ENCODE data around the gene EPC1.

DNA sequence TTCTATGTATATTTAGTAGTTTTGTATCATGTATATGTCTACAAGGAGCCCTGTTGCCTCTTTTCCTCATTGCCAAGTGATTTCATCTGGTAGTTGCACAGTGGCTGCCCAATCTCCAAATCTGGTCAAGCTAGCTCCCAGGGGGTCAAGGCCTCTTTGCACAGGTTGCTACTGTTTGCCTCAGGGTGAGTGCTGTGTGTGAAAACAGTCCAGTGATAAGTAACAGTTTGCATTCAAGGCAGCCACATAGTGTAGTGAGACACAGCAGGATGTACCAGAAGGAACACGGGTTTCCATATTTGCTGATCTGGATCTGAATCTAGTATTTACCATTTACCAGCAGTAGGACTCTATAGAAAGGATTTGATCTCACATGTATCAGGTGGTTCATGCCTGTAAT lies 13.3 kb upstream of the EPC1 start:
- TF ChIP-seq, protein P1, sequence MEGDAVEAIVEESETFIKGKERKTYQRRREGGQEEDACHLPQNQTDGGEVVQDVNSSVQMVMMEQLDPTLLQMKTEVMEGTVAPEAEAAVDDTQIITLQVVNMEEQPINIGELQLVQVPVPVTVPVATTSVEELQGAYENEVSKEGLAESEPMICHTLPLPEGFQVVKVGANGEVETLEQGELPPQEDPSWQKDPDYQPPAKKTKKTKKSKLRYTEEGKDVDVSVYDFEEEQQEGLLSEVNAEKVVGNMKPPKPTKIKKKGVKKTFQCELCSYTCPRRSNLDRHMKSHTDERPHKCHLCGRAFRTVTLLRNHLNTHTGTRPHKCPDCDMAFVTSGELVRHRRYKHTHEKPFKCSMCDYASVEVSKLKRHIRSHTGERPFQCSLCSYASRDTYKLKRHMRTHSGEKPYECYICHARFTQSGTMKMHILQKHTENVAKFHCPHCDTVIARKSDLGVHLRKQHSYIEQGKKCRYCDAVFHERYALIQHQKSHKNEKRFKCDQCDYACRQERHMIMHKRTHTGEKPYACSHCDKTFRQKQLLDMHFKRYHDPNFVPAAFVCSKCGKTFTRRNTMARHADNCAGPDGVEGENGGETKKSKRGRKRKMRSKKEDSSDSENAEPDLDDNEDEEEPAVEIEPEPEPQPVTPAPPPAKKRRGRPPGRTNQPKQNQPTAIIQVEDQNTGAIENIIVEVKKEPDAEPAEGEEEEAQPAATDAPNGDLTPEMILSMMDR (IDR thresholded peaks at IDR 0.05 in 8 of 11, conservative IDR thresholded peaks at IDR 0.05 in 3 of 11) = no peak
- no peak for TF ChIP-seq POLR2AphosphoS5 (IDR thresholded peaks at IDR 0.05)
